Caco-2 (cell line): Measurements from ENCODE around the gene CCDC174. TPM values are rescaled to one million over a fixed set of nuclear protein-coding genes. Genes with fewer than 3 reads are reported as not detected.

Source experiments
- BruUV-seq: library from RNA; stranded (reverse); fragments of 400-500 nt; replicated peaks from 2 replicates; lab custom pipeline; 2021; lab: Mats Ljungman, UMichigan
- CTCF ChIA-PET: fragments of 300-600 bp; sonication (Branson Sonifier 250); formaldehyde crosslinking; loops from one replicate; lab custom pipeline; 2022; ENCODE audit warnings: antibody characterized with exemption; lab: Charles Lee
- POLR2A ChIA-PET: fragments of 300-600 bp; sonication (Branson Sonifier 250); formaldehyde crosslinking; loops from one replicate; lab custom pipeline; 2022; ENCODE audit warnings: antibody characterized with exemption; lab: Charles Lee
- DNase-seq, 2 experiments: peaks; one replicate each; pipeline versions ENCODE4 v3.0.0 to v3.0.0-alpha.2; 2020 to 2022
- H3K27me3 ChIP-seq: replicated peaks from 2 replicates; pipeline ENCODE4 v1.6.0; 2011; ENCODE audit warnings: low read length; ENCODE audit not compliant: control insufficient read depth, insufficient read depth
- H3K36me3 ChIP-seq: 2 replicates; pipeline ENCODE4 v1.5.1; 2011; ENCODE audit warnings: low read length; ENCODE audit not compliant: control insufficient read depth, insufficient read depth
- H3K4me1 ChIP-seq: fragments of 250-450 bp; sonication (Bioruptor Pico); 2 replicates; pipeline ENCODE4 v1.5.1; 2020; ENCODE audit warnings: mild to moderate bottlenecking
- H3K4me3 ChIP-seq: 2 replicates; pipeline ENCODE4 v1.5.1; 2011; ENCODE audit warnings: low read depth, mild to moderate bottlenecking, control low read depth, low read length
- H3K9me3 ChIP-seq: fragments of 250-450 bp; sonication (Bioruptor Pico); 2 replicates; pipeline ENCODE4 v1.5.1; 2020; ENCODE audit warnings: mild to moderate bottlenecking, moderate library complexity
- H3K27ac Mint-ChIP-seq: one replicate; pipeline ENCODE4 v1.8.0; 2022; ENCODE audit warnings: mixed read lengths; ENCODE audit not compliant: unreplicated experiment
- H3K27me3 Mint-ChIP-seq: one replicate; pipeline ENCODE4 v1.8.0; 2022; ENCODE audit warnings: mixed read lengths; ENCODE audit not compliant: insufficient read depth, unreplicated experiment
- H3K36me3 Mint-ChIP-seq: one replicate; pipeline ENCODE4 v1.8.0; 2022; ENCODE audit warnings: mild to moderate bottlenecking, mixed read lengths; ENCODE audit not compliant: insufficient read depth, unreplicated experiment
- H3K4me1 Mint-ChIP-seq: one replicate; pipeline ENCODE4 v1.8.0; 2022; ENCODE audit warnings: low read depth, mixed read lengths; ENCODE audit not compliant: unreplicated experiment
- H3K4me3 Mint-ChIP-seq: one replicate; pipeline ENCODE4 v1.8.0; 2022; ENCODE audit warnings: mild to moderate bottlenecking, moderate library complexity, mixed read lengths; ENCODE audit not compliant: unreplicated experiment
- H3K9me3 Mint-ChIP-seq: one replicate; pipeline ENCODE4 v1.8.0; 2022; ENCODE audit warnings: mixed read lengths; ENCODE audit not compliant: unreplicated experiment
- CTCF ChIP-seq, 2 experiments: fragments of 200-600 bp in 1 of 2; IDR thresholded peaks; 1 replicate in 1 of 2; 2 replicates in 1 of 2; pipeline versions ENCODE4 v1.5.1 to v1.8.0; 2011 to 2022; ENCODE audit warnings: antibody characterized with exemption in 1 of 2, control low read depth in 1 of 2, inconsistent platforms in 1 of 2, low read depth in 1 of 2, low read length in 1 of 2, mild to moderate bottlenecking in 1 of 2, moderate library complexity in 1 of 2; ENCODE audit not compliant: insufficient read depth in 1 of 2, severe bottlenecking in 1 of 2, unreplicated experiment in 1 of 2
- intact Hi-C: fragments of 100-400 bp; cut with micrococcal nuclease; formaldehyde crosslinking; loops from one replicate; pipeline ENCODE4 v1.10.0; 2022; ENCODE audit not compliant: unreplicated experiment
- total RNA-seq: library from RNA; stranded (reverse); gene quantifications from 2 replicates; pipeline ENCODE4 v1.2.3, GENCODE V29; 2022

CCDC174 gene
- total RNA-seq, 1 experiment from 2014 or later, result 22.4 TPM

GRCh38 chr3:14609506-14609905 lies 42.1 kb upstream of the CCDC174 start:
- no peak overlapping the region for H3K27ac Mint-ChIP-seq
- Histone ChIP-seq H3K4me3 (no peak overlapping the region), H3K36me3 (no peaks in the 10 kb centered on the region), H3K4me1 (peaks cover 13% of the 10 kb centered on the region), H3K27me3 (no peaks in the 10 kb centered on the region; the same call in 1 of the 2 replicates), H3K9me3 (no peaks in the 10 kb centered on the region)
- no peak for TF ChIP-seq CTCF (IDR thresholded peaks at IDR 0.05; ENCODE audit: insufficient read depth in 1 of 2, low read depth in 1 of 2, low read length in 1 of 2, severe bottlenecking in 1 of 2, unreplicated experiment in 1 of 2)
- ChIA-PET CTCF (no interaction called here), POLR2A (no interaction called here)
- H3K4me3 Mint-ChIP-seq, result no peak overlapping the region
- no peak for DNase-seq
- intact Hi-C loops, result no loop called here
- no TSS peak for BruUV-seq
- H3K36me3 Mint-ChIP-seq, result no peaks in the 10 kb centered on the region
- H3K9me3 Mint-ChIP-seq, result no peaks in the 10 kb centered on the region
- H3K4me1 Mint-ChIP-seq, result peaks cover 22% of the 10 kb centered on the region
- peaks cover 4% of the 10 kb centered on the region for H3K27me3 Mint-ChIP-seq

DNA sequence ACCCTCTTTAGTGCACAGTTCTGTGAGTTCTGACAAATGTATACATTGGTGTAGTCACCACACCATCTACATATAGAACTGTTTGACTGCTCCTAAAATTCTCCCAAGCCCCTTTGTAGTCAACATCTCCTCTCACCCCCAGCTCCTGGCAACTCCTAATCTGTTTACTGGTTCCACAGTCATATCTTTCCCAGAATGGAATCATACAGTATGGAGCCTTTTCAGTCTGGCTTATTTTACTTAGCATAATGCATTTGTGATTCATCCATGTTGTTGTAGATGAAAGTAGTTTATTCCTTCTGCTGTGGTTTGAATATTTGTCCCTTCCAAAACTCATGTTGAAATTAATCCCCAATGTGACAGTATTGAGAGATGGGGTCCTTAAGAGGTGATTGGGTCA lies 41.6 kb upstream of the CCDC174 start:
- Mint-ChIP-seq H3K4me1 (peaks cover 18% of the 10 kb centered on the region), H3K27me3 (peaks cover 4% of the 10 kb centered on the region), H3K36me3 (no peaks in the 10 kb centered on the region), H3K4me3 (no peak overlapping the region), H3K27ac (no peak overlapping the region), H3K9me3 (no peaks in the 10 kb centered on the region)
- POLR2A ChIA-PET, result no interaction called here
- H3K4me3 ChIP-seq, result no peak overlapping the region
- no peaks in the 10 kb centered on the region; the same call in 1 of the 2 replicates for H3K27me3 ChIP-seq
- H3K4me1 ChIP-seq, result peaks cover 13% of the 10 kb centered on the region
- CTCF ChIA-PET, result no interaction called here
- intact Hi-C loops, result no loop called here
- H3K9me3 ChIP-seq, result no peaks in the 10 kb centered on the region
- no TSS peak for BruUV-seq
- no peak for TF ChIP-seq CTCF (IDR thresholded peaks at IDR 0.05; ENCODE audit: insufficient read depth in 1 of 2, low read depth in 1 of 2, low read length in 1 of 2, severe bottlenecking in 1 of 2, unreplicated experiment in 1 of 2)
- DNase-seq, result no peak
- H3K36me3 ChIP-seq, result no peaks in the 10 kb centered on the region

GRCh38 chr3:14614189-14614588 lies 37.4 kb upstream of the CCDC174 start:
- POLR2A ChIA-PET, result no interaction called here
- intact Hi-C loops, result no loop called here

More at GRCh38 chr3:14614189-14614588, 37.4 kb upstream of the CCDC174 start:
- H3K4me1 ChIP-seq, result peaks cover 20% of the 10 kb centered on the region
- CTCF ChIA-PET, result no interaction called here
- no peak overlapping the region for H3K4me3 Mint-ChIP-seq
- no peaks in the 10 kb centered on the region for H3K36me3 Mint-ChIP-seq
- no peak for TF ChIP-seq CTCF (IDR thresholded peaks at IDR 0.05; ENCODE audit: insufficient read depth in 1 of 2, low read depth in 1 of 2, low read length in 1 of 2, severe bottlenecking in 1 of 2, unreplicated experiment in 1 of 2)
- no peaks in the 10 kb centered on the region; the same call in 1 of the 2 replicates for H3K27me3 ChIP-seq
- DNase-seq, result no peak
- peaks cover 5% of the 10 kb centered on the region for H3K9me3 Mint-ChIP-seq
- no peaks in the 10 kb centered on the region for H3K36me3 ChIP-seq
- no peak overlapping the region for H3K4me3 ChIP-seq
- no peaks in the 10 kb centered on the region for H3K9me3 ChIP-seq
- BruUV-seq, result no TSS peak
- no peak overlapping the region for H3K27ac Mint-ChIP-seq
- peaks cover 29% of the 10 kb centered on the region for H3K4me1 Mint-ChIP-seq
- H3K27me3 Mint-ChIP-seq, result peaks cover 4% of the 10 kb centered on the region
